ENCODE measurements around the gene BEGAIN.

The BEGAIN gene

GRCh38 chr14:100534528-100535286 lies 52.5 kb downstream of the BEGAIN start:
- DNase-seq (ENCODE audit: extremely low spot score): no peak
- TF ChIP-seq CTCF (IDR thresholded peaks at IDR 0.05; ENCODE audit: control extremely low read depth, extremely low read depth, low read depth, missing control alignments): no peak
- ChIA-PET CTCF (interaction anchor here (1.0 to 1.2 kb wide), 2 partner anchors 9 to 10 kb away, joined by 3 to 4 read pairs; no protein-coding TSS in a partner anchor), POLR2A (no interaction called here)

DNA sequence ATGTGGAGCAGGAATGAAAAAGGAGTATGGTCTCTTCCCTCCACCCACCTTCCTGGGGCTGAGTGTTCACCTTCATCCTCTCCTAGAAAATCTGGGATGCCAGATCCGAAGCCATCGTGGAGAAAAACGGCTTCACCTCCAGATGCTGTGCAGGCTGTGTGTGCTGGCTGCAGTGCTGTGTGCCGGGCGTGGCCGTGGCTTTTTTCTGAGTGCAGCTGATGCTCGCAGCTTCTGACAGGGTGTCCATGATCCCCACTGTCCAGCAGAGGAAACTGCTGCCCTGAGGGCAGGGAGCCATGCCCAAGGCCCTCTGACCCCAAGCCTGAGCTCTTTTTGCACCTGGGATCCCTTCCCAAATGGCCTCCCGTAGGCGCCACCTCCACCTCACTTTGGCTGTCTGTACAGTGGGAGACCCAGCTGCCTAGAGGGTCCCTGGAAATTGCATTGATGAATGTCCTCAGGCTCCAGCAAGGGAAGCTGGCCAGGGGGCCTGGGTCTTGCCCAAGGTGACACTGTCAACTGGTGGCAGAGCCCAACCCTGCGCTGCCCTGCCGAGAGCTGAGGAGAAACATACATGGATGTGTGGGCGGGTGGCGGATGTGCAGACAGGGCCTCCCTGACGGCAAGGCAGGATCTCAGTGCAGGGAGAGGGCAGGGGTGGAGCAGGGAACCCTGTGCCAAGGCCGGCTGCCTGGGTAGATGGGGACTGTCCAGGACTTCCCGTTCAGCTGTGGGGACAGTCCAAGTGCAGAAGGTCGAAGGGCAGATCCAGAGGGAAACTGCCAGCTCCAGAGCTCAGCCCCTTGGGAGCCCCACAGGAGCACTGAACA lies 53.3 kb downstream of the BEGAIN start:
- DNase-seq (ENCODE audit: extremely low spot score): no peak
- TF ChIP-seq CTCF (IDR thresholded peaks at IDR 0.05; ENCODE audit: control extremely low read depth, extremely low read depth, low read depth, missing control alignments): no peak
- CTCF ChIA-PET: interaction anchor here (1.0 kb wide), 1 partner anchor 1202 kb away, joined by 3 read pairs; no protein-coding TSS in a partner anchor

GRCh38 chr14:100532906-100533655 lies 54.1 kb downstream of the BEGAIN start:
- ChIA-PET CTCF (interaction anchor here (1.0 kb wide), 1 partner anchor 1203 kb away, joined by 3 read pairs; no protein-coding TSS in a partner anchor), POLR2A (no interaction called here)
- no peak for DNase-seq (ENCODE audit: extremely low spot score)
- TF ChIP-seq CTCF (IDR thresholded peaks at IDR 0.05; ENCODE audit: control extremely low read depth, extremely low read depth, low read depth, missing control alignments): no peak

More for the DNA sequence above, 53.3 kb downstream of the BEGAIN start:
- POLR2A ChIA-PET: no interaction called here

DNA sequence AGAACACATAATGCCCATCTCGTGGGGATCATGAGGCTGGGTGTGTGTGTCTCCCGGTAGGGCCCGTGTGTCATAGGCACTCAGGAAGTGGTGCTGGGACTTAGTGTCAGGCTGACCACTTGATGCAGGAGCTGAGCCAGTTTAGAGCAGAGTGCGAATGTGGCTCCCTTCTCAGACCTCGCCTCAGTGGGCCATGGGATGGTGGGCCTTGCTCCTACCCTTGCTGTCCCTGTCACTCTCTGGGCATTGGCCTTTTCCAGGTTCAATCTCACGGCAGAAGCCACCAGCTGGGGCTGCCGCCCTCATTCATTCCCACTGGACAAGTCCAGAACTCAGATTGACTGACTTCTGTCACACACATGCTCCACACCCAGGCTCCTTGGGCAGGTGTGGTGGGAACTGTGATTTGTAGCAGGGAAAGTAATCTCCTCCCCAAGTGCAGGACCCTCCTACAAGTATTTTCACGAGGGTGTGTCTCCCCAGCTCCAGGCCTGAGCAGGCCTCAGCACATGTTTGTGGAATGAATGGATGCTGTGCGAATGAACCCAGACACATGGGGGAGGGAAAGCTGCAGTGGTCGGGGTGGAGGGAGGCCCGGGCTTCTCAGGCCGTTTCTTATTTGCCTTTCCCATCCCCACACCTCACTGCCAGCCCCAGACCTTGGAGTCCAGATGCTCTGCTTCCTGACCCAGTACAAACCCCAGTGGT lies 54.9 kb downstream of the BEGAIN start:
- TF ChIP-seq CTCF (IDR thresholded peaks at IDR 0.05; ENCODE audit: control extremely low read depth, extremely low read depth, low read depth, missing control alignments): no peak
- ChIA-PET POLR2A (no interaction called here), CTCF (no interaction called here)
- DNase-seq (ENCODE audit: extremely low spot score): no peak

DNA sequence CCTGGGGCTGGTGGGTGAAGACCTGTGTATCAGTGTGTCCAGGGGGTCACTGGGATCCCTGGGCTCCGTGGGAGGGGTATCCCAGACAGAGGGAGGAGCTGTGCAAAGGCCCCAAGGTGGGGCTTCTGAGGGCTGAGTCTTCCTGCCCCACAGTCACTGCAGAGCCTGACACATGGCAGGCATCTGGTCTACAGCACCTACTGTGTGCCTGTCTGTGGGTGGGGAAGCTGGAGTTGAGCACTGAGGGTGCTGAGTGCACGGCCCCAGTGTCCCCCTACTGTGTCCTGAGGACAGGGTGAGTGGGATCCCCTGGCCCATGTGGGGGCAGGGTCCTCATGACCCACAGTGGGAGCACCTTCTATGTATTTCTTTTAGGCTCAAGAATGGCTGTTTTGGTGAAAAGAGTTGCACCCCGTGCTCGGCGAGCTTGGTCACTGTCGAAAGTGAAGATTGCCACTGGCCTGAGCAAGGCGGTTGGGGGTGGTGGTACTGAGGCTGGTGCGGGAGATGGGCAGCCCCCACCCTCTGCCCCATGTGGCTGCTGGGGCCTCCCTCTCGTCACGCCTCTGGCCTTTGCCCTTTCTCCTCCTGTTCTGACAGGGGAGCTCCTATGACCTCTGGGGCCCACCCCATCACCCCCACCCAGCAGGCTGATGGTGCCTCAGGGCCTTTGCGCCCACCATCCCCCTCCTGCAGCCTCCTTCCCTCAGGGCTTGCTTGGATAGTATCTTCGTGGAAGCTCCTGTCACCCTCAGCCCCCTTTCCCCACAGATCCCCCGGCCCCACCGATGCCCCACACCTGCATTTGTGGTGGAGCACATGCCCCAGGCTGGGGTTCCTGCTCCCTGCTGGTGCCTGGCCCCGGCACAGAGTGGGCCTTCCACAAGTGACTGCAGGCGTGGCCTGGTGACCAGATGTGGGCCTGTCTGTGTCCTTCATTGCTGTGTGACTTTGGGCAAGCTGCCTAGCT lies 55.8 kb downstream of the BEGAIN start:
- POLR2A ChIA-PET: no interaction called here
- CTCF ChIA-PET: interaction anchor here (0.7 kb wide), 1 partner anchor 25 kb away, joined by 3 read pairs; no protein-coding TSS in a partner anchor
- DNase-seq (ENCODE audit: extremely low spot score): no peak
- TF ChIP-seq CTCF (IDR thresholded peaks at IDR 0.05; ENCODE audit: control extremely low read depth, extremely low read depth, low read depth, missing control alignments): no peak
